Measurements from ENCODE around the gene LYSMD2. TPM values are rescaled to one million over a fixed set of nuclear protein-coding genes. Genes with fewer than 3 reads are reported as not detected.

Gene LYSMD2
- total RNA-seq, 4 donors from 2014 or later = 11.0 to 15.0 (median 12.9) TPM

- intact Hi-C loops (cut with DNase I) = no loop called here
- WGBS, 2 donors = 28 to 38% methylated on average over 1 of the region's 1 CpG
These were observed 34.7 kb downstream of the LYSMD2 start for GRCh38 chr15:51702710-51703109.

GRCh38 chr15:51699373-51699772 lies 38.1 kb downstream of the LYSMD2 start:
- intact Hi-C loops (cut with DNase I) = no loop called here
- H3K4me3 ChIP-seq = no peak overlapping the region
- no peak for TF ChIP-seq POLR2A (IDR thresholded peaks at IDR 0.05)

More at GRCh38 chr15:51702710-51703109, 34.7 kb downstream of the LYSMD2 start:
- Histone ChIP-seq H3K27me3 (peaks cover 0 to 10% (median 0%) of the 10 kb centered on the region in 4 donors), H3K4me1 (no peaks in the 10 kb centered on the region), H3K27ac (no peak overlapping the region), H3K9me3 (no peaks in the 10 kb centered on the region), H3K4me3 (no peak overlapping the region), H3K36me3 (no peaks in the 10 kb centered on the region)
- DNase-seq = no peak
- TF ChIP-seq CTCF (IDR thresholded peaks at IDR 0.05) (no peak), POLR2A (IDR thresholded peaks at IDR 0.05) (no peak)

GRCh38 chr15:51697163-51697562 lies 40.3 kb downstream of the LYSMD2 start:
- TF ChIP-seq POLR2A (IDR thresholded peaks at IDR 0.05) = no peak
- TF ChIP-seq CTCF (IDR thresholded peaks at IDR 0.05) = no peak
- H3K4me1 ChIP-seq = no peaks in the 10 kb centered on the region
- 88 to 89% methylated on average over 2 of the region's 2 CpGs for WGBS, 2 donors
- no peak overlapping the region for H3K27ac ChIP-seq
- DNase-seq = no peak
- H3K36me3 ChIP-seq = no peaks in the 10 kb centered on the region
- no peaks in the 10 kb centered on the region for H3K9me3 ChIP-seq
- H3K27me3 ChIP-seq = peaks cover 0 to 10% (median 0%) of the 10 kb centered on the region in 4 donors
- H3K4me3 ChIP-seq = no peak overlapping the region
- intact Hi-C loops (cut with DNase I) = no loop called here

More at GRCh38 chr15:51699373-51699772, 38.1 kb downstream of the LYSMD2 start:
- H3K9me3 ChIP-seq = no peaks in the 10 kb centered on the region
- no peak for DNase-seq
- no peaks in the 10 kb centered on the region for H3K4me1 ChIP-seq
- H3K27me3 ChIP-seq = peaks cover 0 to 10% (median 0%) of the 10 kb centered on the region in 4 donors
- H3K27ac ChIP-seq = no peak overlapping the region
- whole genome bisulfite sequencing, 2 donors = 85 to 96% methylated on average over 1 of the region's 1 CpG
- H3K36me3 ChIP-seq = no peaks in the 10 kb centered on the region

- no peaks in the 10 kb centered on the region for H3K36me3 ChIP-seq
- H3K27ac ChIP-seq = no peak overlapping the region
- peaks cover 0 to 11% (median 0%) of the 10 kb centered on the region in 4 donors for H3K27me3 ChIP-seq
- no peaks in the 10 kb centered on the region for H3K4me1 ChIP-seq
- H3K4me3 ChIP-seq = no peak overlapping the region
- TF ChIP-seq CTCF (IDR thresholded peaks at IDR 0.05) = no peak
- TF ChIP-seq POLR2A (IDR thresholded peaks at IDR 0.05) = no peak
- DNase-seq = no peak
- intact Hi-C loops (cut with DNase I) = no loop called here
- no peaks in the 10 kb centered on the region for H3K9me3 ChIP-seq
- 61 to 66% methylated on average over 5 of the region's 5 CpGs for WGBS, 2 donors
These were observed 40.9 kb downstream of the LYSMD2 start for GRCh38 chr15:51696566-51696965.

- no peaks in the 10 kb centered on the region for H3K4me1 ChIP-seq
- intact Hi-C loops (cut with DNase I) = no loop called here
- H3K36me3 ChIP-seq = no peaks in the 10 kb centered on the region
- no peak for DNase-seq
- WGBS, 2 donors = 40 to 42% methylated on average over 3 of the region's 3 CpGs
- TF ChIP-seq POLR2A (IDR thresholded peaks at IDR 0.05) (no peak), CTCF (IDR thresholded peaks at IDR 0.05) (no peak)
- no peak overlapping the region for H3K4me3 ChIP-seq
- peaks cover 0 to 12% (median 0%) of the 10 kb centered on the region in 4 donors for H3K27me3 ChIP-seq
- no peaks in the 10 kb centered on the region for H3K9me3 ChIP-seq
- H3K27ac ChIP-seq = no peak overlapping the region
These were observed 45.3 kb downstream of the LYSMD2 start for GRCh38 chr15:51692154-51692553.

- no peaks in the 10 kb centered on the region for H3K4me1 ChIP-seq
- H3K36me3 ChIP-seq = no peaks in the 10 kb centered on the region
- TF ChIP-seq CTCF (IDR thresholded peaks at IDR 0.05) (no peak), POLR2A (IDR thresholded peaks at IDR 0.05) (no peak)
- intact Hi-C loops (cut with DNase I) = no loop called here
- H3K9me3 ChIP-seq = no peaks in the 10 kb centered on the region
- peaks cover 0 to 23% (median 0%) of the 10 kb centered on the region in 4 donors for H3K27me3 ChIP-seq
- H3K27ac ChIP-seq = no peak overlapping the region
- no peak overlapping the region for H3K4me3 ChIP-seq
- 66 to 84% methylated on average over 2 of the region's 2 CpGs for WGBS, 2 donors
- DNase-seq = no peak
These were observed 48.6 kb downstream of the LYSMD2 start for GRCh38 chr15:51688863-51689262.
